ENCODE measurements around the gene ODAD3. TPM values are rescaled to one million over a fixed set of nuclear protein-coding genes. Genes with fewer than 3 reads are reported as not detected.

ODAD3 gene
- total and polyA plus RNA-seq, 2 of the 13 experiments (the other 11 are each of a cell fraction or from before 2014, with no cell fraction given) = 0.04 to 0.08 TPM

GRCh38 chr19:11418549-11419506 is 16.1 kb downstream of the ODAD3 start, which contains the start of gene RGL3 (continued):
- no peak for TF ChIP-seq ZNF639 (CRISPR knock-in tag; conservative IDR thresholded peaks at IDR 0.05)
- TF ChIP-seq ZNF44 (CRISPR knock-in tag; IDR thresholded peaks at IDR 0.05) = peak; percentile 11; the same call in 1 of the 2 replicates
- 0 out of 2 replicates have a peak, but pooled peaks have one; percentile 36 for TF ChIP-seq ZNF609 (CRISPR knock-in tag; IDR thresholded peaks at IDR 0.05; ENCODE audit: borderline replicate concordance)
- TF ChIP-seq DMAP1 (CRISPR knock-in tag; IDR thresholded peaks at IDR 0.05) = 0 out of 2 replicates have a peak, but pooled peaks have one; percentile 19
- TF ChIP-seq ZSCAN22 (CRISPR knock-in tag; IDR thresholded peaks at IDR 0.05) = no peak
- no peak; the same call in 1 of the 2 replicates for TF ChIP-seq HNF4A (CRISPR knock-in tag; IDR thresholded peaks at IDR 0.05)
- TF ChIP-seq ZNF740 (CRISPR knock-in tag; IDR thresholded peaks at IDR 0.05) = no peak
- 0 out of 2 replicates have a peak, but pooled peaks have one; percentile 59 for TF ChIP-seq ZNF598 (CRISPR knock-in tag; IDR thresholded peaks at IDR 0.05; ENCODE audit: borderline replicate concordance)
- no peak for TF ChIP-seq SP1 (IDR thresholded peaks at IDR 0.05)
- TF ChIP-seq SP1 (CRISPR knock-in tag; IDR thresholded peaks at IDR 0.05) = 0 out of 2 replicates have a peak, but pooled peaks have one; percentile 14
- TF ChIP-seq KDM3A (CRISPR knock-in tag; IDR thresholded peaks at IDR 0.05; ENCODE audit: low read depth) = peak; percentile 40; the same call in 1 of the 2 replicates
- TF ChIP-seq ZNF263 (CRISPR knock-in tag; IDR thresholded peaks at IDR 0.05) = peak; percentile 53; the same call in 1 of the 2 replicates
- peak; percentile 19; the same call in 1 of the 2 replicates for TF ChIP-seq TFAP4 (IDR thresholded peaks at IDR 0.05; ENCODE audit: borderline replicate concordance, low read depth)
- no peak for TF ChIP-seq ZNF704 (CRISPR knock-in tag; IDR thresholded peaks at IDR 0.05; ENCODE audit: borderline replicate concordance)
- 0 out of 2 replicates have a peak, but pooled peaks have one; percentile 43 for TF ChIP-seq HNRNPL (IDR thresholded peaks at IDR 0.05; ENCODE audit: low read depth, low read length)
- peak; percentile 68; the same call in 1 of the 2 replicates for TF ChIP-seq BCL3 (CRISPR knock-in tag; IDR thresholded peaks at IDR 0.05)
- no peak for TF ChIP-seq ZNF230 (CRISPR knock-in tag; IDR thresholded peaks at IDR 0.05)
- no peak for TF ChIP-seq RAD21 (CRISPR knock-in tag; IDR thresholded peaks at IDR 0.05)
- TF ChIP-seq ZNF34 (CRISPR knock-in tag; IDR thresholded peaks at IDR 0.05; ENCODE audit: borderline replicate concordance) = no peak
